NCI-H526 (cell line): ENCODE data around the gene COMMD1.
"Not testable (repeated sequence)": the region's sequence is repeated elsewhere in the genome, so short reads cannot be mapped to it uniquely, and the experiment has no call there.

Experiments
- DNase-seq, 2 experiments: peaks; one replicate each; lab custom pipeline; 2025; lab: John Stamatoyannopoulos, UW

COMMD1 gene

GRCh38 chr2:62030902-62031301, 125.4 kb downstream of the COMMD1 start:
- no peak for DNase-seq

GRCh38 chr2:62032096-62032495, 126.6 kb downstream of the COMMD1 start:
- no peak for DNase-seq

- no peak for DNase-seq
Measured at GRCh38 chr2:62034715-62035114, 129.2 kb downstream of the COMMD1 start.

- DNase-seq, result no peak
Measured at GRCh38 chr2:62036229-62036628, 130.8 kb downstream of the COMMD1 start.

- no peak for DNase-seq
Measured at GRCh38 chr2:62036761-62037250, 131.3 kb downstream of the COMMD1 start.

GRCh38 chr2:62038975-62039771, 133.7 kb downstream of the COMMD1 start:
- DNase-seq, result no peak

GRCh38 chr2:62040926-62041325, 135.5 kb downstream of the COMMD1 start:
- DNase-seq, result no peak

GRCh38 chr2:62041701-62042385, 136.4 kb downstream of the COMMD1 start:
- DNase-seq, result not testable (repeated sequence)

GRCh38 chr2:62042400-62042799, 136.9 kb downstream of the COMMD1 start:
- no peak for DNase-seq

GRCh38 chr2:62042944-62043343, 137.5 kb downstream of the COMMD1 start:
- no peak for DNase-seq

- no peak for DNase-seq
Measured at GRCh38 chr2:62045017-62045543, 139.6 kb downstream of the COMMD1 start.

GRCh38 chr2:62046141-62046540, 140.7 kb downstream of the COMMD1 start:
- no peak for DNase-seq

- no peak for DNase-seq
Measured at GRCh38 chr2:62050456-62051045, 145.1 kb downstream of the COMMD1 start.

GRCh38 chr2:62054029-62054791, 148.7 kb downstream of the COMMD1 start:
- peak in 1 of 2 experiments; percentile 13 for DNase-seq

GRCh38 chr2:62054916-62055450, 149.5 kb downstream of the COMMD1 start:
- no peak for DNase-seq

- DNase-seq, result no peak
Measured at GRCh38 chr2:62055724-62056336, 150.4 kb downstream of the COMMD1 start.

- no peak for DNase-seq
Measured at GRCh38 chr2:62056341-62056740, 150.9 kb downstream of the COMMD1 start.

- no peak for DNase-seq
Measured at GRCh38 chr2:62065243-62065642, 159.8 kb downstream of the COMMD1 start.

- no peak for DNase-seq
Measured at GRCh38 chr2:62071126-62071598, 165.7 kb downstream of the COMMD1 start.

GRCh38 chr2:62071760-62072680, 166.5 kb downstream of the COMMD1 start:
- no peak for DNase-seq
